ENCODE data around the gene DDIT4L. TPM values are rescaled to one million over a fixed set of nuclear protein-coding genes. Genes with fewer than 3 reads are reported as not detected.
"Not testable (repeated sequence)": the region's sequence is repeated elsewhere in the genome, so short reads cannot be mapped to it uniquely, and the experiment has no call there.

Gene DDIT4L
- total RNA-seq, 4 donors from 2014 or later = 0.35 TPM; not detected in 3

DNA sequence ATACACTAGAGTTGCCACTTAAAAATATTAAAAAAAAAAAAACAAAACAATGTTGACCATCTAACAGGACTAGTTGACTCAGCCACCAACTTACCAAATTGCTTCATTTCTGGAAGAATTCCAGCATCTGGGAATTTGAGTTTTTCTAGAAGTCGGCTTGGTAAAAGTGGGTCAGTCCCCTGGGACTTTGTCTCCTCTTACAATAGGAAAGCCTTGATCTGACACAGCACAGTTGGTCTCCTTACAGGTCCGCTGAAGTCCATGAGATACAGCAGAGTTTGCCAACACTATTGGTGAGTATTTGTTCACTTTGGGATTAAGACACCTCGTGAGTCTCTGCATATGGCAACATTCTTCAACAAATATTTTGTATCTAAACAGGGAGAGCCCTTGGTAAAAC, 18.2 kb upstream of the DDIT4L start:
- DNase-seq = no peak
- no peak overlapping the region for H3K27ac ChIP-seq
- no peaks in the 10 kb centered on the region for H3K27me3 ChIP-seq
- TF ChIP-seq, protein P1, sequence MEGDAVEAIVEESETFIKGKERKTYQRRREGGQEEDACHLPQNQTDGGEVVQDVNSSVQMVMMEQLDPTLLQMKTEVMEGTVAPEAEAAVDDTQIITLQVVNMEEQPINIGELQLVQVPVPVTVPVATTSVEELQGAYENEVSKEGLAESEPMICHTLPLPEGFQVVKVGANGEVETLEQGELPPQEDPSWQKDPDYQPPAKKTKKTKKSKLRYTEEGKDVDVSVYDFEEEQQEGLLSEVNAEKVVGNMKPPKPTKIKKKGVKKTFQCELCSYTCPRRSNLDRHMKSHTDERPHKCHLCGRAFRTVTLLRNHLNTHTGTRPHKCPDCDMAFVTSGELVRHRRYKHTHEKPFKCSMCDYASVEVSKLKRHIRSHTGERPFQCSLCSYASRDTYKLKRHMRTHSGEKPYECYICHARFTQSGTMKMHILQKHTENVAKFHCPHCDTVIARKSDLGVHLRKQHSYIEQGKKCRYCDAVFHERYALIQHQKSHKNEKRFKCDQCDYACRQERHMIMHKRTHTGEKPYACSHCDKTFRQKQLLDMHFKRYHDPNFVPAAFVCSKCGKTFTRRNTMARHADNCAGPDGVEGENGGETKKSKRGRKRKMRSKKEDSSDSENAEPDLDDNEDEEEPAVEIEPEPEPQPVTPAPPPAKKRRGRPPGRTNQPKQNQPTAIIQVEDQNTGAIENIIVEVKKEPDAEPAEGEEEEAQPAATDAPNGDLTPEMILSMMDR (IDR thresholded peaks at IDR 0.05) = no peak
- no peak for TF ChIP-seq POLR2A (IDR thresholded peaks at IDR 0.05)
- no peaks in the 10 kb centered on the region for H3K9me3 ChIP-seq
- no peak overlapping the region for H3K4me3 ChIP-seq
- no peaks in the 10 kb centered on the region for H3K4me1 ChIP-seq
- H3K36me3 ChIP-seq = no peaks in the 10 kb centered on the region

GRCh38 chr4:100206850-100207249, 16.6 kb upstream of the DDIT4L start:
- Histone ChIP-seq H3K36me3 (no peaks in the 10 kb centered on the region), H3K9me3 (no peaks in the 10 kb centered on the region), H3K4me3 (no peak overlapping the region), H3K27ac (no peak overlapping the region), H3K27me3 (no peaks in the 10 kb centered on the region), H3K4me1 (no peaks in the 10 kb centered on the region)
- no peak for DNase-seq
- TF ChIP-seq POLR2A (IDR thresholded peaks at IDR 0.05) = no peak
- TF ChIP-seq, protein P1 (IDR thresholded peaks at IDR 0.05) = no peak

DNA sequence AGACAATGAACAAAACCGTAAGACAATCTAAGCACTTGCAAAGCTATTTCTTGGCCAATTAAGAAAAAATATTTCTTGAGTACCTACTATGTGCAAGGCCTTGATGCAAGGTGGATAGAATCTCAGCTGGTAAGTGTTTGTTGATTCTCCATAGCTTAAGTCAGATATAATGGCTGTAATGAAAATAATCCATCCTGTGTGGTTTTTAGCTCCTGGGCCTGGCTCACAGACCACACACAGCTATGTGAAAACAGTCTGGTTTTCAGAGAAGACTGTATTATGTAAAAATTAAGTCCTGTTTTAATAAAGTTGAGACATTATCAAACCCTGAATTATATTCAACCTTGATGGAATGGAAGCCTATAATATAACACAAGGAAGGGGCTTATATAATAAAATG, 7.8 kb upstream of the DDIT4L start:
- no peaks in the 10 kb centered on the region for H3K27me3 ChIP-seq
- no peak for TF ChIP-seq POLR2A (IDR thresholded peaks at IDR 0.05)
- TF ChIP-seq, protein P1 (IDR thresholded peaks at IDR 0.05) = no peak
- no peak for DNase-seq
- no peaks in the 10 kb centered on the region for H3K9me3 ChIP-seq
- no peak overlapping the region for H3K4me3 ChIP-seq
- no peak overlapping the region for H3K27ac ChIP-seq
- no peaks in the 10 kb centered on the region for H3K36me3 ChIP-seq
- H3K4me1 ChIP-seq = no peaks in the 10 kb centered on the region

DNA sequence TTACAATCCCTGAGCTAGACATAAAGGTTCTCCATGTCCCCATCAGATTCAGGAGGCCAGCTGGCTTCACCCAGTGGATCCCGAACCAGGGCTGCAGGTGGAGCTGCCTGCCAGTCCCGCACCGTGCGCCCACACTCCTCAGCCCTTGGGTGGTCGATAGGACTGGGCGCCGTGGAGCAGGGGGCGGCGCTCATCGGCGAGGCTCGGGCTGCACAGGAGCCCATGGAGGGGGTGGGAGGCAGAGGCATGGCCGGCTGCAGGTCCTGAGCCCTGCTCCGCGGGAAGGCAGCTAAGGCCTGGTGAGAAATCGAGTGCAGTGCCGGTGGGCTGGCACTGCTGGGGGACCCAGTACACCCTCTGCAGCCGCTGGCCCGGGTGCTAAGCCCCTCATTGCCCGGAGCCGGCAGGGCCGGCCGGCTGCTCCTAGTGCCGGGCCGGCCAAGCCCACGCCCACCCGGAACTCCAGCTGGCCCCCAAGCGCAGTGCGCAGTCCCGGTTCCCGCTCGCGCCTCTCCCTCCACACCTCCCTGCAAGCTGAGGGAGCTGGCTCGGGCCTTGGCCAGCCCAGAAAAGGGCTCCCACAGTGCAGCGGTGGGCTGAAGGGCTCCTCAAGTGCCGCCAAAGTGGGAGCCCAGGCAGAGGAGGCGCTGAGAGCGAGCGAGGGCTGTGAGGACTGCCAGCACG, 6.3 kb upstream of the DDIT4L start:
- not testable (repeated sequence) for H3K27ac ChIP-seq, H3K27me3 ChIP-seq, H3K4me3 ChIP-seq, H3K36me3 ChIP-seq, H3K4me1 ChIP-seq, DNase-seq, H3K9me3 ChIP-seq

- no peak for DNase-seq
- H3K4me3 ChIP-seq = peak overlapping the region; percentile 37 to 67 (median 50)
These were observed 654 bp upstream of the DDIT4L start for GRCh38 chr4:100190643-100191600.

More at GRCh38 chr4:100190643-100191600, 654 bp upstream of the DDIT4L start:
- Histone ChIP-seq H3K36me3 (no peaks in the 10 kb centered on the region), H3K9me3 (no peaks in the 10 kb centered on the region), H3K27me3 (no peaks in the 10 kb centered on the region), H3K27ac (no peak overlapping the region), H3K4me1 (peaks cover 0 to 20% (median 3%) of the 10 kb centered on the region in 4 donors)
- no peak for TF ChIP-seq POLR2A (IDR thresholded peaks at IDR 0.05)
- TF ChIP-seq, protein P1 (IDR thresholded peaks at IDR 0.05) = no peak

Data from Peyer's patch (tissue), 4 donors.